SK-N-DZ (cell line): ENCODE measurements around the gene C9orf85.
"Not testable (repeated sequence)": the region's sequence is repeated elsewhere in the genome, so short reads cannot be mapped to it uniquely, and the experiment has no call there.

Experiments
- DNase-seq: peaks from one replicate; pipeline ENCODE4 v3.0.0-alpha.2; 2015; ENCODE audit warnings: low spot score
- small RNA-seq, 2 experiments: library from RNA; depleted of rRNA; stranded (forward); fragments of <200 nt; gene quantifications; one replicate each; pipeline ENCODE3, GENCODE V24; 2014

The C9orf85 gene

DNA sequence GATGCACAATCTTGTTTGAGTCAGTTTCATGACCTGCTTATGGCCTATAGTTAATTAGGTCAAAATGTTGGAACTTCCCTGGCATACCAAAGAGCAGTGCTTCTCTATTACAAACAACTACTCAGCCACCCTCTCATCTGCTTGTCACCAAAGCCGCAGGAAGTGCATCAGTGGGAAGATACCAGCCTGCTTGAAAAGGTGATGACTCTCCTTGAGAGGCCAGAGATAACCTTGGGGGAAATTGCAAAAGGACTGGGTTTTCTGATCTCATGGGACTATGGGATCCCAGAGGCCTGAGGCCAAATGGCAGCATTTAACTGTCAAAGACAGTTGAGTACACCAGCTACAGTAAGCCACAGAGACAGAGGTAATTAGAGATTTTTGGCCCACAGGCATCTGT is 79.0 kb downstream of the C9orf85 start:
- no peak for DNase-seq

- no peak for DNase-seq
Measured at GRCh38 chr9:72005451-72005850, 94.0 kb downstream of the C9orf85 start.

DNA sequence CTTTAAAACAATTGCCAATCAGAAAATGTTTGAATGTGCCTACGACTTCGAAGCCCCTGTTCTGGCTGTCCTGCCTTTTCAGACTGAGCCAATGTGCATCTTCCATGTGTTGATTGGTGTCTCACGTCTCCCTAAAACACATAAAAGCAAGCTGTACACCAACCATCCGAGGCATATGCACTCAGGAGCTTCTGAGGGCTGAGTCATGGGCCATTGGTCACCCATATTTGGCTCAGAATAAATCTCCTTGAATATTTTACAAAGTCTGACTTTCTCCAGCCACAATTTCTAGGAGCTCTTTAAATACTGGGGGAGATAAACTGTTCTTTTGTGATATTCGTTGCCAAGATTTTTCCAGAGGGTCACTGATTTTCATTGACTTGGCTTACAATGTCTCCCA is 95.1 kb downstream of the C9orf85 start:
- no peak for DNase-seq

GRCh38 chr9:72007726-72008125 is 96.3 kb downstream of the C9orf85 start:
- not testable (repeated sequence) for DNase-seq

GRCh38 chr9:72012646-72013045 is 101.2 kb downstream of the C9orf85 start:
- DNase-seq = no peak

GRCh38 chr9:72013292-72013760 is 101.9 kb downstream of the C9orf85 start:
- DNase-seq = no peak

- DNase-seq = no peak
Measured at GRCh38 chr9:72022841-72023240, 111.4 kb downstream of the C9orf85 start.

Small RNAs within 50 kb of the gene (small RNA-seq; reads per million reads assigned to genes)
- gene HSPB1P1 (0 reads per million in 2 experiments), gene RF00019 (0 reads per million in 2 experiments)
